ENCODE data around the gene RASGRP2. TPM values are rescaled to one million over a fixed set of nuclear protein-coding genes. Genes with fewer than 3 reads are reported as not detected.

RASGRP2 gene
- total RNA-seq, 2 donors from 2014 or later, result 0.86 to 1.9 TPM

- H3K27ac ChIP-seq (ENCODE audit: low read depth, low read length), result no peak overlapping the region
- no peaks in the 10 kb centered on the region for H3K9me3 ChIP-seq (ENCODE audit: control insufficient read depth, low read length)
- 94 to 98% methylated on average over 5 to 6 of the region's 6 CpGs for WGBS, 2 experiments (ENCODE audit: insufficient coverage in 1 of 2, insufficient read length in 1 of 2)
- DNase-seq, result no peak
- H3K36me3 ChIP-seq (ENCODE audit: control insufficient read depth, insufficient read depth, low read length), result peaks cover 91% of the 10 kb centered on the region
- H3K27me3 ChIP-seq (ENCODE audit: control insufficient read depth, insufficient read depth, low read length, poor library complexity, severe bottlenecking), result no peaks in the 10 kb centered on the region
- peak overlapping the region; percentile 60 for H3K27ac Mint-ChIP-seq
- peaks cover 92% of the 10 kb centered on the region for H3K36me3 Mint-ChIP-seq (ENCODE audit: low read depth)
- H3K4me3 ChIP-seq (ENCODE audit: low read length), result no peak overlapping the region
- TF ChIP-seq CTCF (conservative IDR thresholded peaks at IDR 0.05), result no peak
- H3K4me1 ChIP-seq (ENCODE audit: control insufficient read depth, insufficient read depth, low read length), result peaks cover 7% of the 10 kb centered on the region
- no peaks in the 10 kb centered on the region for H3K9me3 Mint-ChIP-seq
- no peak overlapping the region for H3K4me3 Mint-ChIP-seq
- peaks cover 14% of the 10 kb centered on the region for H3K4me1 Mint-ChIP-seq
- H3K27me3 Mint-ChIP-seq (ENCODE audit: insufficient read depth), result no peaks in the 10 kb centered on the region
- H3K9ac ChIP-seq (ENCODE audit: extremely low read depth, low read length, poor library complexity, severe bottlenecking), result no peak overlapping the region
Measured at GRCh38 chr11:64769283-64769682, 25.3 kb upstream of the RASGRP2 start.

- no peak overlapping the region for H3K4me3 Mint-ChIP-seq
- TF ChIP-seq CTCF (conservative IDR thresholded peaks at IDR 0.05), result no peak
- no peak for DNase-seq
- no peak overlapping the region for H3K4me3 ChIP-seq (ENCODE audit: low read length)
- peaks cover 90% of the 10 kb centered on the region for H3K36me3 Mint-ChIP-seq (ENCODE audit: low read depth)
- peaks cover 13% of the 10 kb centered on the region for H3K4me1 ChIP-seq (ENCODE audit: control insufficient read depth, insufficient read depth, low read length)
- peaks cover 91% of the 10 kb centered on the region for H3K36me3 ChIP-seq (ENCODE audit: control insufficient read depth, insufficient read depth, low read length)
- no peak overlapping the region for H3K27ac ChIP-seq (ENCODE audit: low read depth, low read length)
- no peaks in the 10 kb centered on the region for H3K9me3 Mint-ChIP-seq
- no peaks in the 10 kb centered on the region for H3K27me3 Mint-ChIP-seq (ENCODE audit: insufficient read depth)
- 95 to 96% methylated on average over 6 of the region's 6 CpGs for WGBS, 2 experiments (ENCODE audit: insufficient coverage in 1 of 2, insufficient read length in 1 of 2)
- peak overlapping the region; percentile 30 for H3K27ac Mint-ChIP-seq
- H3K4me1 Mint-ChIP-seq, result peaks cover 23% of the 10 kb centered on the region
- H3K27me3 ChIP-seq (ENCODE audit: control insufficient read depth, insufficient read depth, low read length, poor library complexity, severe bottlenecking), result no peaks in the 10 kb centered on the region
- H3K9ac ChIP-seq (ENCODE audit: extremely low read depth, low read length, poor library complexity, severe bottlenecking), result no peak overlapping the region
- H3K9me3 ChIP-seq (ENCODE audit: control insufficient read depth, low read length), result no peaks in the 10 kb centered on the region
Measured at GRCh38 chr11:64768300-64768694, 24.4 kb upstream of the RASGRP2 start.

- Mint-ChIP-seq H3K4me3 (no peak overlapping the region), H3K27ac (peak overlapping the region; percentile 84), H3K27me3 (ENCODE audit: insufficient read depth) (no peaks in the 10 kb centered on the region), H3K4me1 (peaks cover 30% of the 10 kb centered on the region), H3K36me3 (ENCODE audit: low read depth) (peaks cover 89% of the 10 kb centered on the region), H3K9me3 (no peaks in the 10 kb centered on the region)
- 67 to 81% methylated on average over 8 to 19 of the region's 19 CpGs for WGBS, 2 experiments (ENCODE audit: insufficient coverage in 1 of 2, insufficient read length in 1 of 2)
- peak; percentile 92 for TF ChIP-seq CTCF (conservative IDR thresholded peaks at IDR 0.05)
- H3K4me3 ChIP-seq (ENCODE audit: low read length), result no peak overlapping the region
- H3K4me1 ChIP-seq (ENCODE audit: control insufficient read depth, insufficient read depth, low read length), result peaks cover 13% of the 10 kb centered on the region
- H3K9me3 ChIP-seq (ENCODE audit: control insufficient read depth, low read length), result no peaks in the 10 kb centered on the region
- DNase-seq, result peak; percentile 96
- no peak overlapping the region for H3K9ac ChIP-seq (ENCODE audit: extremely low read depth, low read length, poor library complexity, severe bottlenecking)
- H3K27ac ChIP-seq (ENCODE audit: low read depth, low read length), result peak overlapping the region; percentile 9
- H3K36me3 ChIP-seq (ENCODE audit: control insufficient read depth, insufficient read depth, low read length), result peaks cover 91% of the 10 kb centered on the region
- H3K27me3 ChIP-seq (ENCODE audit: control insufficient read depth, insufficient read depth, low read length, poor library complexity, severe bottlenecking), result no peaks in the 10 kb centered on the region
Measured at GRCh38 chr11:64767344-64768299, 23.7 kb upstream of the RASGRP2 start.
